Fibroblast of lung (primary cell): ENCODE results near the gene CASP10. TPM values are rescaled to one million over a fixed set of nuclear protein-coding genes. Genes with fewer than 3 reads are reported as not detected.

ENCODE experiments used
- DNase-seq, 2 donors: peaks; one replicate each; pipeline versions ENCODE4 v3.0.0 to v3.0.0-alpha.2; 2010; ENCODE audit warnings: low read depth in 2 of 2
- H2AFZ ChIP-seq: 2 replicates; pipeline ENCODE4 v1.5.1; 2012; ENCODE audit warnings: low read length, control low read depth, inconsistent platforms
- H3K27ac ChIP-seq: 2 replicates; pipeline ENCODE4 v1.5.1; 2011; ENCODE audit warnings: low read length, control low read depth; ENCODE audit not compliant: insufficient read depth
- H3K27me3 ChIP-seq: 2 replicates; pipeline ENCODE4 v1.5.1; 2011; ENCODE audit warnings: mild to moderate bottlenecking, low read length; ENCODE audit not compliant: control insufficient read depth, insufficient read depth
- H3K36me3 ChIP-seq: 2 replicates; pipeline ENCODE4 v1.5.1; 2011; ENCODE audit warnings: low read length; ENCODE audit not compliant: control insufficient read depth, insufficient read depth
- H3K4me1 ChIP-seq: 2 replicates; pipeline ENCODE4 v1.5.1; 2011; ENCODE audit warnings: low read length; ENCODE audit not compliant: control insufficient read depth, insufficient read depth; ENCODE audit errors: extremely low read depth
- H3K4me2 ChIP-seq: 2 replicates; pipeline ENCODE4 v1.5.1; 2011; ENCODE audit warnings: low read length, control low read depth; ENCODE audit not compliant: insufficient read depth; ENCODE audit errors: extremely low read depth
- H3K4me3 ChIP-seq, 4 experiments: fragments of 200-600 bp in 1 of 4; sonication (generic) in 1 of 4; replicated peaks in 1 of 4; 2 replicates each; pipeline ENCODE4 v1.5.1; 2011 to 2016; ENCODE audit warnings: low read length in 4 of 4, low read depth in 3 of 4, mild to moderate bottlenecking in 3 of 4, control low read depth in 2 of 4, inconsistent platforms in 1 of 4, mixed read lengths in 1 of 4; ENCODE audit not compliant: insufficient read depth in 1 of 4; ENCODE audit errors: control extremely low read depth in 1 of 4
- H3K79me2 ChIP-seq: 2 replicates; pipeline ENCODE4 v1.5.1; 2012; ENCODE audit warnings: mild to moderate bottlenecking, low read length, inconsistent platforms; ENCODE audit not compliant: control insufficient read depth, insufficient read depth
- H3K9ac ChIP-seq: 2 replicates; pipeline ENCODE4 v1.5.1; 2011; ENCODE audit warnings: mild to moderate bottlenecking, low read length, control low read depth; ENCODE audit not compliant: insufficient read depth
- H3K9me3 ChIP-seq: 2 replicates; pipeline ENCODE4 v1.5.1; 2012; ENCODE audit warnings: low read depth, low read length; ENCODE audit not compliant: control insufficient read depth, insufficient read depth
- H4K20me1 ChIP-seq: 2 replicates; pipeline ENCODE4 v1.5.1; 2011; ENCODE audit warnings: low read length; ENCODE audit not compliant: control insufficient read depth, insufficient read depth; ENCODE audit errors: extremely low read depth
- CTCF ChIP-seq, 2 donors: IDR thresholded peaks in 1 of 2; conservative IDR thresholded peaks in 1 of 2; 1 replicate in 1 of 2; 2 replicates in 1 of 2; pipeline ENCODE4 v1.5.1; 2011 to 2012; ENCODE audit warnings: low read length in 2 of 2, control low read depth in 1 of 2, inconsistent platforms in 1 of 2, low read depth in 1 of 2, mild to moderate bottlenecking in 1 of 2
- EZH2 ChIP-seq: IDR thresholded peaks from 2 replicates; pipeline ENCODE4 v1.5.1; 2012; ENCODE audit warnings: low read length, control low read depth, mild to moderate bottlenecking; ENCODE audit errors: missing control alignments
- polyA plus RNA-seq, 2 donors: library from polyadenylated mRNA; depleted of rRNA in 1 of 2; stranded (reverse) in 1 of 2; unstranded in 1 of 2; fragments of >200 nt; gene quantifications; 2 replicates each; pipeline ENCODE4 v1.2.1, GENCODE V29; 2011 to 2012; ENCODE audit warnings: missing spikeins in 1 of 2
- total RNA-seq: library from RNA; depleted of rRNA; stranded (reverse); fragments of >200 nt; gene quantifications from 2 replicates; pipeline ENCODE4 v1.2.1, GENCODE V29; 2014

Gene CASP10
- total and polyA plus RNA-seq, 2 donors (not counting 1 experiment from before 2014, with no cell fraction given) = 5.5 to 8.1 TPM

- Histone ChIP-seq H3K36me3 (no peaks in the 10 kb centered on the region), H3K9ac (peak overlapping the region; percentile 80), H3K4me3 (peak overlapping the region; percentile 62 to 89 (median 76)), H3K79me2 (peaks cover 21% of the 10 kb centered on the region), H3K27ac (peak overlapping the region; percentile 94), H3K9me3 (no peaks in the 10 kb centered on the region), H3K27me3 (no peaks in the 10 kb centered on the region), H3K4me1 (peaks cover 18% of the 10 kb centered on the region), H3K4me2 (peak overlapping the region; percentile 97), H4K20me1 (no peaks in the 10 kb centered on the region), H2AFZ (peak overlapping the region; percentile 98)
- no peak for DNase-seq
- TF ChIP-seq CTCF (conservative IDR thresholded peaks at IDR 0.05 in 1 of 2, IDR thresholded peaks at IDR 0.05 in 1 of 2; ENCODE audit: low read depth in 1 of 2, low read length in 2 of 2) (no peak), EZH2 (no peak)
Observed at GRCh38 chr2:201257381-201257955, 74.5 kb downstream of the CASP10 start.

GRCh38 chr2:201257956-201258665, 75.2 kb downstream of the CASP10 start:
- H3K27ac ChIP-seq = peak overlapping the region; percentile 94
- no peaks in the 10 kb centered on the region for H3K27me3 ChIP-seq
- H3K36me3 ChIP-seq = no peaks in the 10 kb centered on the region
- no peaks in the 10 kb centered on the region for H3K9me3 ChIP-seq
- H4K20me1 ChIP-seq = no peaks in the 10 kb centered on the region
- peak overlapping the region; percentile 97 for H3K4me2 ChIP-seq
- TF ChIP-seq CTCF (conservative IDR thresholded peaks at IDR 0.05 in 1 of 2, IDR thresholded peaks at IDR 0.05 in 1 of 2; ENCODE audit: low read depth in 1 of 2, low read length in 2 of 2) (no peak), EZH2 (no peak)
- DNase-seq = peak; percentile 81 to 83
- H3K9ac ChIP-seq = peak overlapping the region; percentile 80
- H3K4me1 ChIP-seq = peaks cover 18% of the 10 kb centered on the region
- H3K4me3 ChIP-seq = peak overlapping the region; percentile 62 to 89 (median 76)
- peak overlapping the region; percentile 98 for H2AFZ ChIP-seq
- peaks cover 26% of the 10 kb centered on the region for H3K79me2 ChIP-seq

GRCh38 chr2:201258666-201259615, 76.0 kb downstream of the CASP10 start:
- Histone ChIP-seq H3K27ac (peak overlapping the region; percentile 94), H3K4me1 (peaks cover 18% of the 10 kb centered on the region), H3K4me3 (peak overlapping the region; percentile 62 to 89 (median 76)), H3K4me2 (peak overlapping the region; percentile 97), H3K79me2 (peaks cover 28% of the 10 kb centered on the region), H3K27me3 (no peaks in the 10 kb centered on the region), H3K36me3 (no peaks in the 10 kb centered on the region), H4K20me1 (no peaks in the 10 kb centered on the region), H3K9ac (peak overlapping the region; percentile 80), H3K9me3 (no peaks in the 10 kb centered on the region), H2AFZ (no peak overlapping the region)
- DNase-seq = no peak
- TF ChIP-seq EZH2 = no peak
- peak; percentile 26 to 28 for TF ChIP-seq CTCF (conservative IDR thresholded peaks at IDR 0.05 in 1 of 2, IDR thresholded peaks at IDR 0.05 in 1 of 2; ENCODE audit: low read depth in 1 of 2, low read length in 2 of 2)
